GM12801 (cell line): Measurements from ENCODE around the gene CRYGN.

Experiments used
- CTCF ChIP-seq: IDR thresholded peaks from one replicate; pipeline ENCODE4 v1.5.1; 2011; ENCODE audit warnings: control low read depth; ENCODE audit not compliant: insufficient read length; ENCODE audit errors: extremely low read depth

CRYGN gene

DNA sequence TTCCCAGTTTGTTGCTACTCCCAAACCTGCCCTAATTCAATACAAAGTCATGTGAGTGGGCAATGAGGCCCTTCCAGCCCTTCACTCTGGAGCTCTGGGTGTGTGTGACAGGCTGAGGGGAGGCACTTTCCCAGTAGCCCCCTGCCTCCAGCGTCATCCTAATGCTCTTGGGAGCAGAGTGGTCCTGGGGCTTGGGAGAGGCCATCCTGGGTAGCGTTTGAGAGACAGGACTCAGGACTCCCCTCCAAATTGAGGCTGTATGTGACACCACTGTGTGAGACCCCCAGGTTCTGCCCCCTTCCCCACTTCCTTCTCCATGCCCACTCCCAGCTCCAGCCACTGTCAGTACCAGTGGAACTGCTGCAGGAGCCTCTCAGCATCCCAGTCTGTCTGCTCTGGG lies 6.5 kb upstream of the CRYGN start:
- TF ChIP-seq CTCF = no peak

- no peak for TF ChIP-seq CTCF
Measured at GRCh38 chr7:151444632-151445031, 4.7 kb upstream of the CRYGN start.

GRCh38 chr7:151442776-151443496 lies 3.0 kb upstream of the CRYGN start:
- TF ChIP-seq CTCF = no peak

GRCh38 chr7:151440799-151441445 lies 981 bp upstream of the CRYGN start:
- no peak for TF ChIP-seq CTCF

GRCh38 chr7:151438864-151439601 lies 908 bp downstream of the CRYGN start:
- TF ChIP-seq CTCF = no peak

DNA sequence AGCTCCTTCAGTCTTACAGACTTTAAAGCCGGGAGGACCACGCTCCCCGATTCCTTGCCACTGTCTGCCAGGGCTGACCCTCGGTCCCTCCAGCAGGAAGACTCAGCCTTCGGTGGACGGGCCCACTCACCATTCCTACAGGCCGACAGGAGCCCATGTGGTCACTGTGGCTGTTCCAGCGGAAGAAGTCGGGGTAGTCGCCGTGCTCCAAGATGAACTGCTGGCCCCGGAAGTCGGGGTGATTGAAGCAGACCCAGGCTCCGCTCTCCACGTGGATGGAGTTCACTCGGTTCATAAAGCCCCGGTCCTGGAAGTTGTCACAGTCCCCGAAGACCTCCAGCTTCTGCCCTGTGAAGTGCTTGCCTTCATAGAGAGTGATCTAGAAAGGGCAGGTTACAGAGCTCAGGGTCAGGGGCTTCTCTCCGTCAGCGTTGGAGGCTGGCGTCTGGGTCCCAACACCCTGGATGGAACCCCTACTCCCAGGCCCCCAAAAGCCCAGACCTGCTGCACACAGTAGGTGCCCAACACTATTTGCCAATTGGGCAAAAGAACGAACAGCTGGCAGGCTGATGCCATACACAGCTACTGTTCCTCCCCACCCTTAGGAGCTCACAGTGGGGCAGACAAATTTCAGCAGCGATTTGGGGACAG lies 1.9 kb downstream of the CRYGN start:
- TF ChIP-seq CTCF = no peak

DNA sequence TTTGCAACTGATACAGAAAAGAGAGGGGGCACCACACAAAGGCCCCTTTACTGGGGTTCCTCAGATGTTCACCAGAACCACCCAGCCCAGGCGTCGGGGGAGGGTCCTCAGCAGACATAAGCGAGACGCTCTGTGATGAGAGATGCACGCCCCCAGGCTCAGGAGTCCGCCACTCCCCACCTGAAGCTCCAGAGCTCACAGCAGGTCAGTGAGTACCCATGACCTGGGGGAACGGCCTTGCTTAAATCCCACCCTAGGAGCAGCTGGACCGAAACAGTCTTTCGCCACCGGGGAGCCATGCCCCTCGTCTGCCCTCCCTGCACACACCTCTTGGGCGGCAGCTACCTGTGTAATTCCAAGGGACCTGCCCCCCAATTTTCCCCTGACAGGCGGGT lies 2.8 kb downstream of the CRYGN start:
- no peak for TF ChIP-seq CTCF
